Measurements from ENCODE around the gene CEACAM8. TPM values are rescaled to one million over a fixed set of nuclear protein-coding genes. Genes with fewer than 3 reads are reported as not detected.

CEACAM8 gene
- total and polyA plus RNA-seq, 2 donors from 2014 or later = not detected

DNA sequence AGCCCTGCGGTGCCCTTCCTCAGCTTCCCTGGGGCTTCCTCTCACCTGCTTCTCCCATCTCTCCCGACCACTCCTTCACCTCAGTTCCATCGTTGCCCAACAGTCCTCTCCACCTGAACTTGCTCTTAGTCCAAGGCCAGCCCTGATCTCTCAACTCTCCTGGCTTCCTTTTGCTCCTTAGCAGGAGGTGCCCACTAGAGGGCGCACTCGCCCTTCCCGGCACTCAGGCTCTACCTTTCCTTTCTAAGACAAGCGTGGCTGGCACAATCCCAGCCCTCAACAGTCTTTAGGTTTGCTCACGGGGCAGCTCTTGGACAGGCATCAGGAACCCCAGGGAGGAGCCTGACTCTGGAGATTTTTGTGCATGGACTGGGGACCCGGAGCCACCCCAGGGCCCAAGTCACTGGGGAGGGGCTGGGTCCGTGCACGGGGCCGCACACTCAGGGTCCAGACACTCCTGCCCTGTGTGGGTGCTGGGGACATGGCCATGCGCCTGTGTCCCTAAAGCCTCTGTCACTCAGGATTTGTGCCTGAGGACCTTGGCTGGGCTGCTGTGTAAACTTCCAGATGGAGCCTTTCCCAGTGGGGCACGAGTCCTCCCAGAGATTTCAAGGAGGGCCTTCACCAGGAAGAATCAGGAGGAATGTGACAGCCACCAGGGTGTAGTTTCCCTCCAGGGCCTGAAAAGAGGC, 12.1 kb upstream of the CEACAM8 start:
- DNase-seq (peak; percentile 25 to 61 (median 47)), FAIRE-seq (no peak)
- no peaks in the 10 kb centered on the region for H3K36me3 ChIP-seq (ENCODE audit: control insufficient read depth in 2 of 3, insufficient read depth in 3 of 3, low read length in 3 of 3)
- no peaks in the 10 kb centered on the region for H3K27me3 ChIP-seq (ENCODE audit: control insufficient read depth, insufficient read depth, low read length)
- H3K27ac ChIP-seq (ENCODE audit: low read depth in 2 of 2, low read length in 2 of 2) = no peak overlapping the region
- H3K9me3 ChIP-seq (ENCODE audit: control insufficient read depth in 2 of 3, insufficient read depth in 1 of 3, low read length in 3 of 3) = no peaks in the 10 kb centered on the region
- H3K9ac ChIP-seq (ENCODE audit: low read length in 3 of 3) = no peak overlapping the region
- intact Hi-C loops (cut with DNase I) = no loop called here
- TF ChIP-seq, protein P1, sequence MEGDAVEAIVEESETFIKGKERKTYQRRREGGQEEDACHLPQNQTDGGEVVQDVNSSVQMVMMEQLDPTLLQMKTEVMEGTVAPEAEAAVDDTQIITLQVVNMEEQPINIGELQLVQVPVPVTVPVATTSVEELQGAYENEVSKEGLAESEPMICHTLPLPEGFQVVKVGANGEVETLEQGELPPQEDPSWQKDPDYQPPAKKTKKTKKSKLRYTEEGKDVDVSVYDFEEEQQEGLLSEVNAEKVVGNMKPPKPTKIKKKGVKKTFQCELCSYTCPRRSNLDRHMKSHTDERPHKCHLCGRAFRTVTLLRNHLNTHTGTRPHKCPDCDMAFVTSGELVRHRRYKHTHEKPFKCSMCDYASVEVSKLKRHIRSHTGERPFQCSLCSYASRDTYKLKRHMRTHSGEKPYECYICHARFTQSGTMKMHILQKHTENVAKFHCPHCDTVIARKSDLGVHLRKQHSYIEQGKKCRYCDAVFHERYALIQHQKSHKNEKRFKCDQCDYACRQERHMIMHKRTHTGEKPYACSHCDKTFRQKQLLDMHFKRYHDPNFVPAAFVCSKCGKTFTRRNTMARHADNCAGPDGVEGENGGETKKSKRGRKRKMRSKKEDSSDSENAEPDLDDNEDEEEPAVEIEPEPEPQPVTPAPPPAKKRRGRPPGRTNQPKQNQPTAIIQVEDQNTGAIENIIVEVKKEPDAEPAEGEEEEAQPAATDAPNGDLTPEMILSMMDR (IDR thresholded peaks at IDR 0.05; ENCODE audit: borderline replicate concordance, extremely low read depth, insufficient read depth) = peak; percentile 43
- H3K4me1 ChIP-seq (ENCODE audit: control insufficient read depth in 2 of 3, insufficient read depth in 2 of 3, low read depth in 1 of 3, low read length in 3 of 3) = no peaks in the 10 kb centered on the region
- no peak overlapping the region for H3K4me3 ChIP-seq (ENCODE audit: low read length in 3 of 3)

- H3K27ac ChIP-seq (ENCODE audit: low read depth in 2 of 2, low read length in 2 of 2) = no peak overlapping the region
- no peak overlapping the region for H3K9ac ChIP-seq (ENCODE audit: low read length in 3 of 3)
- FAIRE-seq (no peak), DNase-seq (peak in 4 of 5 donors; percentile 36 to 67 (median 48))
- no peak overlapping the region for H3K4me3 ChIP-seq (ENCODE audit: low read length in 3 of 3)
- no peaks in the 10 kb centered on the region for H3K36me3 ChIP-seq (ENCODE audit: control insufficient read depth in 2 of 3, insufficient read depth in 3 of 3, low read length in 3 of 3)
- TF ChIP-seq, protein P1 (IDR thresholded peaks at IDR 0.05; ENCODE audit: borderline replicate concordance, extremely low read depth, insufficient read depth) = no peak
- H3K27me3 ChIP-seq (ENCODE audit: control insufficient read depth, insufficient read depth, low read length) = no peaks in the 10 kb centered on the region
- H3K9me3 ChIP-seq (ENCODE audit: control insufficient read depth in 2 of 3, insufficient read depth in 1 of 3, low read length in 3 of 3) = no peaks in the 10 kb centered on the region
- H3K4me1 ChIP-seq (ENCODE audit: control insufficient read depth in 2 of 3, insufficient read depth in 2 of 3, low read depth in 1 of 3, low read length in 3 of 3) = no peaks in the 10 kb centered on the region
- intact Hi-C loops (cut with DNase I) = no loop called here
Measured at GRCh38 chr19:42601811-42602443, 7.2 kb upstream of the CEACAM8 start.

- Histone ChIP-seq H3K27me3 (ENCODE audit: control insufficient read depth, insufficient read depth, low read length) (no peaks in the 10 kb centered on the region), H3K36me3 (ENCODE audit: control insufficient read depth in 2 of 3, insufficient read depth in 3 of 3, low read length in 3 of 3) (no peaks in the 10 kb centered on the region), H3K9me3 (ENCODE audit: control insufficient read depth in 2 of 3, insufficient read depth in 1 of 3, low read length in 3 of 3) (no peaks in the 10 kb centered on the region), H3K9ac (ENCODE audit: low read length in 3 of 3) (no peak overlapping the region), H3K4me1 (ENCODE audit: control insufficient read depth in 2 of 3, insufficient read depth in 2 of 3, low read depth in 1 of 3, low read length in 3 of 3) (no peaks in the 10 kb centered on the region), H3K27ac (ENCODE audit: low read depth in 2 of 2, low read length in 2 of 2) (no peak overlapping the region), H3K4me3 (ENCODE audit: low read length in 3 of 3) (no peak overlapping the region)
- TF ChIP-seq, protein P1 (IDR thresholded peaks at IDR 0.05; ENCODE audit: borderline replicate concordance, extremely low read depth, insufficient read depth) = peak; percentile 79
- intact Hi-C loops (cut with DNase I) = no loop called here
- no peak for FAIRE-seq
- DNase-seq = peak in 4 of 5 donors; percentile 19 to 69 (median 24)
Measured at GRCh38 chr19:42596391-42597072, 1.8 kb upstream of the CEACAM8 start.

All from kidney (tissue), 14 donors.